ENCODE data around the gene ETS2. TPM values are rescaled to one million over a fixed set of nuclear protein-coding genes. Genes with fewer than 3 reads are reported as not detected.

ETS2 gene
- total RNA-seq, 4 donors from 2014 or later, result 36.6 to 92.2 (median 56.3) TPM

- Histone ChIP-seq H3K4me1 (peaks cover 0 to 14% of the 10 kb centered on the region in 2 donors), H3K4me3 (replicated peaks in 1 of 3) (no peak overlapping the region), H3K36me3 (no peaks in the 10 kb centered on the region), H3K27me3 (no peaks in the 10 kb centered on the region), H3K9me3 (no peaks in the 10 kb centered on the region), H3K27ac (peak overlapping the region; percentile 8 to 68 (median 42))
- WGBS, 2 donors, result 50 to 54% methylated on average over 17 to 19 of the region's 19 CpGs
- TF ChIP-seq CTCF (IDR thresholded peaks at IDR 0.05), result no peak
- TF ChIP-seq POLR2A (IDR thresholded peaks at IDR 0.05), result no peak
- intact Hi-C loops (cut with DNase I), result no loop called here
- peak; percentile 75 to 79 for DNase-seq
Observed at GRCh38 chr21:38787461-38788274, 18.1 kb upstream of the ETS2 start.

- 67 to 81% methylated on average over 4 of the region's 4 CpGs for WGBS, 2 donors
- H3K9me3 ChIP-seq, result no peaks in the 10 kb centered on the region
- DNase-seq, result no peak
- peak overlapping the region; percentile 8 to 68 (median 42) for H3K27ac ChIP-seq
- intact Hi-C loops (cut with DNase I), result no loop called here
- no peaks in the 10 kb centered on the region for H3K27me3 ChIP-seq
- no peaks in the 10 kb centered on the region for H3K36me3 ChIP-seq
- TF ChIP-seq CTCF (IDR thresholded peaks at IDR 0.05), result no peak
- TF ChIP-seq POLR2A (IDR thresholded peaks at IDR 0.05), result no peak
- H3K4me3 ChIP-seq (replicated peaks in 1 of 3), result no peak overlapping the region
- peaks cover 0 to 14% of the 10 kb centered on the region in 2 donors for H3K4me1 ChIP-seq
Observed at GRCh38 chr21:38788275-38788905, 17.3 kb upstream of the ETS2 start.

GRCh38 chr21:38789275-38789674 lies 16.5 kb upstream of the ETS2 start:
- Histone ChIP-seq H3K9me3 (no peaks in the 10 kb centered on the region), H3K27ac (no peak overlapping the region), H3K4me3 (replicated peaks in 1 of 3) (no peak overlapping the region), H3K36me3 (no peaks in the 10 kb centered on the region), H3K4me1 (peaks cover 0 to 14% of the 10 kb centered on the region in 2 donors), H3K27me3 (no peaks in the 10 kb centered on the region)
- WGBS, 2 donors, result 98 to 100% methylated on average over 3 of the region's 3 CpGs
- DNase-seq, result no peak
- TF ChIP-seq POLR2A (IDR thresholded peaks at IDR 0.05) (no peak), CTCF (IDR thresholded peaks at IDR 0.05) (no peak)
- intact Hi-C loops (cut with DNase I), result no loop called here

- no peaks in the 10 kb centered on the region for H3K36me3 ChIP-seq
- no peak for DNase-seq
- no peak overlapping the region for H3K27ac ChIP-seq
- peaks cover 0 to 14% of the 10 kb centered on the region in 2 donors for H3K4me1 ChIP-seq
- H3K27me3 ChIP-seq, result no peaks in the 10 kb centered on the region
- H3K4me3 ChIP-seq (replicated peaks in 1 of 3), result no peak overlapping the region
- 84 to 95% methylated on average over 7 of the region's 7 CpGs for WGBS, 2 donors
- intact Hi-C loops (cut with DNase I), result no loop called here
- TF ChIP-seq CTCF (IDR thresholded peaks at IDR 0.05) (no peak), POLR2A (IDR thresholded peaks at IDR 0.05) (no peak)
- no peaks in the 10 kb centered on the region for H3K9me3 ChIP-seq
Observed at GRCh38 chr21:38790059-38790458, 15.7 kb upstream of the ETS2 start.

GRCh38 chr21:38790961-38791360 lies 14.8 kb upstream of the ETS2 start:
- no peak overlapping the region for H3K27ac ChIP-seq
- intact Hi-C loops (cut with DNase I), result no loop called here

More at GRCh38 chr21:38790961-38791360, 14.8 kb upstream of the ETS2 start:
- 75 to 79% methylated on average over 4 of the region's 4 CpGs for WGBS, 2 donors
- Histone ChIP-seq H3K27me3 (no peaks in the 10 kb centered on the region), H3K9me3 (no peaks in the 10 kb centered on the region), H3K36me3 (no peaks in the 10 kb centered on the region), H3K4me3 (replicated peaks in 1 of 3) (no peak overlapping the region), H3K4me1 (peaks cover 0 to 14% of the 10 kb centered on the region in 2 donors)
- TF ChIP-seq CTCF (IDR thresholded peaks at IDR 0.05) (no peak), POLR2A (IDR thresholded peaks at IDR 0.05) (no peak)
- no peak for DNase-seq

Measured in thyroid gland (tissue), 4 donors.